Endothelial cell of umbilical vein (primary cell): Measurements from ENCODE around the gene SSH3. TPM values are rescaled to one million over a fixed set of nuclear protein-coding genes. Genes with fewer than 3 reads are reported as not detected.

ENCODE experiments used
- BruUV-seq: library from RNA; stranded (reverse); fragments of 400-500 nt; replicated peaks from 2 replicates; lab custom pipeline; 2021; lab: Mats Ljungman, UMichigan
- CTCF ChIA-PET: fragments of 300-600, 350-600 bp; sonication (Branson Sonifier 250); formaldehyde crosslinking; loops from one replicate; lab custom pipeline; 2021; ENCODE audit warnings: antibody characterized with exemption, inconsistent platforms; lab: Charles Lee
- POLR2A ChIA-PET: fragments of 300-600, 350-600 bp; sonication (Branson Sonifier 250); formaldehyde crosslinking; loops from one replicate; lab custom pipeline; 2021; ENCODE audit warnings: antibody characterized with exemption, inconsistent platforms; lab: Charles Lee
- DNase-seq: peaks from one replicate; pipeline ENCODE4 v3.0.0-alpha.2; 2011; ENCODE audit warnings: low read depth, low spot score
- FAIRE-seq: peaks from 2 replicates; lab custom pipeline; 2011; peaks lifted over from hg19 to GRCh38; lab: Jason Lieb, UNC
- H2AFZ ChIP-seq: 2 replicates; pipeline ENCODE4 v1.6.0; 2012; ENCODE audit warnings: low read depth, low read length, control low read depth, inconsistent platforms
- H3K27ac ChIP-seq: 2 replicates; pipeline ENCODE4 v1.5.1; 2011; ENCODE audit warnings: low read depth, mild to moderate bottlenecking, control low read depth, low read length, moderate library complexity; ENCODE audit not compliant: insufficient read depth
- H3K27me3 ChIP-seq, 2 experiments: 2 replicates each; pipeline versions ENCODE4 v1.6.0 to v1.6.1; 2011; ENCODE audit warnings: low read length in 2 of 2, mixed read lengths in 1 of 2; ENCODE audit not compliant: control insufficient read depth in 2 of 2, insufficient read depth in 2 of 2
- H3K36me3 ChIP-seq, 2 experiments: 2 replicates in 1 of 2; 3 replicates in 1 of 2; pipeline ENCODE4 v1.5.1; 2011; ENCODE audit warnings: low read length in 2 of 2, mild to moderate bottlenecking in 1 of 2, moderate library complexity in 1 of 2; ENCODE audit not compliant: control insufficient read depth in 2 of 2, insufficient read depth in 2 of 2; ENCODE audit errors: extremely low read depth in 1 of 2
- H3K4me1 ChIP-seq: 3 replicates; pipeline ENCODE4 v1.5.1; 2011; ENCODE audit warnings: mild to moderate bottlenecking, low read length; ENCODE audit not compliant: control insufficient read depth, insufficient read depth; ENCODE audit errors: extremely low read depth
- H3K4me2 ChIP-seq: 2 replicates; pipeline ENCODE4 v1.6.1; 2011; ENCODE audit warnings: low read length, control low read depth, mixed read lengths; ENCODE audit not compliant: insufficient read depth
- H3K4me3 ChIP-seq, 3 experiments: fragments of 200-600 bp in 1 of 3; sonication (generic), shearing (Covaris generic) in 1 of 3; replicated peaks in 1 of 3; 2 replicates each; pipeline ENCODE4 v1.5.1; 2011 to 2016; ENCODE audit warnings: control low read depth in 3 of 3, low read length in 3 of 3, mild to moderate bottlenecking in 2 of 3, inconsistent platforms in 1 of 3, low read depth in 1 of 3, moderate library complexity in 1 of 3; ENCODE audit not compliant: insufficient read depth in 1 of 3
- H3K79me2 ChIP-seq: 2 replicates; pipeline ENCODE4 v1.6.0; 2012; ENCODE audit warnings: low read length, inconsistent platforms; ENCODE audit not compliant: control insufficient read depth, insufficient read depth
- H3K9ac ChIP-seq: replicated peaks from 2 replicates; pipeline ENCODE3; 2011; ENCODE audit warnings: low read length, control low read depth; ENCODE audit not compliant: insufficient read depth; ENCODE audit errors: extremely low read depth
- H3K9me1 ChIP-seq: replicated peaks from 3 replicates; pipeline ENCODE4 v1.6.0; 2011; ENCODE audit warnings: mild to moderate bottlenecking, low read length; ENCODE audit not compliant: control insufficient read depth, insufficient read depth; ENCODE audit errors: extremely low read depth
- H3K9me3 ChIP-seq: replicated peaks from 2 replicates; pipeline ENCODE4 v1.5.1; 2012; ENCODE audit warnings: low read length, inconsistent platforms; ENCODE audit not compliant: control insufficient read depth, insufficient read depth
- H4K20me1 ChIP-seq: replicated peaks from 2 replicates; pipeline ENCODE3; 2011; ENCODE audit warnings: mild to moderate bottlenecking, low read length; ENCODE audit not compliant: control insufficient read depth, insufficient read depth; ENCODE audit errors: extremely low read depth
- CTCF ChIP-seq, 2 donors: IDR thresholded peaks; 1 replicate in 1 of 2; 2 replicates in 1 of 2; pipeline ENCODE4 v1.5.1; 2011; ENCODE audit warnings: low read length in 2 of 2, mild to moderate bottlenecking in 2 of 2, moderate library complexity in 2 of 2, control low read depth in 1 of 2, inconsistent platforms in 1 of 2, low read depth in 1 of 2; ENCODE audit not compliant: insufficient read depth in 1 of 2; ENCODE audit errors: extremely low read depth in 1 of 2
- EZH2 ChIP-seq: IDR thresholded peaks from 2 replicates; pipeline ENCODE4 v1.6.1; 2012; ENCODE audit warnings: borderline replicate concordance, low read depth, mild to moderate bottlenecking, moderate library complexity, low read length, inconsistent platforms; ENCODE audit not compliant: severe bottlenecking
- FOS ChIP-seq: IDR thresholded peaks from 2 replicates; pipeline ENCODE4 v1.6.1; 2011; ENCODE audit warnings: mild to moderate bottlenecking, low read length, moderate library complexity, borderline replicate concordance; ENCODE audit not compliant: insufficient read depth
- GATA2 ChIP-seq: IDR thresholded peaks from 2 replicates; pipeline ENCODE4 v1.7.0; 2011; ENCODE audit warnings: low read depth, mild to moderate bottlenecking, moderate library complexity, mixed read lengths, low read length; ENCODE audit not compliant: insufficient read length, insufficient read depth
- JUN ChIP-seq: IDR thresholded peaks from 2 replicates; pipeline ENCODE4 v1.6.1; 2011; ENCODE audit warnings: borderline replicate concordance, low read depth; ENCODE audit not compliant: insufficient read length, insufficient read depth
- MAX ChIP-seq: IDR thresholded peaks from 2 replicates; pipeline ENCODE4 v1.6.1; 2011; ENCODE audit not compliant: insufficient read depth, insufficient read length
- MYC ChIP-seq: IDR thresholded peaks from one replicate; pipeline ENCODE4 v1.6.1; 2011; ENCODE audit warnings: mild to moderate bottlenecking, low read depth, low read length
- POLR2A ChIP-seq: IDR thresholded peaks from 2 replicates; pipeline ENCODE4 v1.6.1; 2012; ENCODE audit warnings: low read depth, mild to moderate bottlenecking, control low read depth, low read length
- POLR2AphosphoS5 ChIP-seq: IDR thresholded peaks from 2 replicates; pipeline ENCODE4 v1.6.1; 2012; ENCODE audit warnings: low read depth, mild to moderate bottlenecking, control low read depth, low read length, moderate library complexity; ENCODE audit not compliant: insufficient read depth
- dilution Hi-C: fragments of 300-500 bp; cut with MboI; formaldehyde crosslinking; loops from one replicate; pipeline ENCODE4 v1.15.0; 2019; ENCODE audit warnings: low sequenced_read_pairs; ENCODE audit not compliant: extremely low pct_ligation_motif_present
- intact Hi-C: fragments of 100-400 bp; cut with micrococcal nuclease; formaldehyde crosslinking; loops from one replicate; pipeline ENCODE4 v1.10.0; 2022
- polyA plus RNA-seq, 4 experiments: library from polyadenylated mRNA; depleted of rRNA in 3 of 4; stranded (reverse) in 3 of 4; unstranded in 1 of 4; fragments of >200 nt; gene quantifications; 2 replicates each; pipeline versions ENCODE4 v1.2.1 to v1.2.3, GENCODE V29; 2011 to 2012; ENCODE audit warnings: missing spikeins in 1 of 4
- total RNA-seq: library from RNA; stranded (reverse); gene quantifications from 2 replicates; pipeline ENCODE4 v1.2.3, GENCODE V29; 2021

Gene SSH3
- total and polyA plus RNA-seq, 2 donors (not counting 3 experiments of a cell fraction or from before 2014, with no cell fraction given), result 14.3 to 16.5 TPM

- Histone ChIP-seq H3K36me3 (no peaks in the 10 kb centered on the region), H3K9me1 (no peaks in the 10 kb centered on the region), H3K4me1 (peaks cover 41% of the 10 kb centered on the region), H3K9ac (no peak overlapping the region), H2AFZ (no peak overlapping the region), H3K27me3 (no peaks in the 10 kb centered on the region), H3K4me3 (no peak overlapping the region), H3K79me2 (peaks cover 4% of the 10 kb centered on the region), H3K27ac (no peak overlapping the region), H3K9me3 (no peaks in the 10 kb centered on the region), H3K4me2 (no peak overlapping the region), H4K20me1 (no peaks in the 10 kb centered on the region)
- dilution Hi-C loops, result no loop called here
- ChIA-PET POLR2A (no interaction called here), CTCF (interaction anchor here (0.6 to 15.0 kb wide), 25 partner anchors 11 to 222 kb away, joined by 3 to 1051 read pairs (median 5); partner anchors contain the start of genes CLCF1, PITPNM1, PPP1CA and RAD9A)
- intact Hi-C loops, result loop anchor here (1.0 to 2.0 kb wide), 2 partner anchors 31 to 117 kb away; partner anchors contain the start of gene TMEM134
- DNase-seq, result peak; percentile 78
- no TSS peak for BruUV-seq
- FAIRE-seq, result peak; percentile 95
- TF ChIP-seq EZH2 (no peak), POLR2AphosphoS5 (no peak), JUN (peak; percentile 52), MAX (no peak), GATA2 (no peak), FOS (peak; percentile 71), POLR2A (no peak), CTCF (IDR thresholded peaks at IDR 0.05; ENCODE audit: extremely low read depth in 1 of 2, insufficient read depth in 1 of 2, low read depth in 1 of 2, low read length in 2 of 2) (peak; percentile 83 to 95), MYC (no peak)
Measured at GRCh38 chr11:67351275-67352005, 48.1 kb downstream of the SSH3 start.
